Subcutaneous adipose tissue (tissue), 4 donors: ENCODE results near the gene TMEM258. TPM values are rescaled to one million over a fixed set of nuclear protein-coding genes. Genes with fewer than 3 reads are reported as not detected.

Source experiments
- total RNA-seq, 4 donors: library from RNA; depleted of rRNA; stranded (reverse); fragments of >200 nt; gene quantifications; one replicate each; pipeline ENCODE4 v1.1.0, GENCODE V29; 2016
- TF ChIP-seq, protein P1 (sequence below): fragments of 450-650 bp; IDR thresholded peaks from one replicate; pipeline ENCODE4 v1.5.1; 2016; ENCODE audit warnings: low read depth, mild to moderate bottlenecking, control low read depth, antibody characterized with exemption, moderate library complexity

The TMEM258 gene
- total RNA-seq, 4 donors from 2014 or later = 13.6 to 73.4 (median 44.3) TPM

DNA sequence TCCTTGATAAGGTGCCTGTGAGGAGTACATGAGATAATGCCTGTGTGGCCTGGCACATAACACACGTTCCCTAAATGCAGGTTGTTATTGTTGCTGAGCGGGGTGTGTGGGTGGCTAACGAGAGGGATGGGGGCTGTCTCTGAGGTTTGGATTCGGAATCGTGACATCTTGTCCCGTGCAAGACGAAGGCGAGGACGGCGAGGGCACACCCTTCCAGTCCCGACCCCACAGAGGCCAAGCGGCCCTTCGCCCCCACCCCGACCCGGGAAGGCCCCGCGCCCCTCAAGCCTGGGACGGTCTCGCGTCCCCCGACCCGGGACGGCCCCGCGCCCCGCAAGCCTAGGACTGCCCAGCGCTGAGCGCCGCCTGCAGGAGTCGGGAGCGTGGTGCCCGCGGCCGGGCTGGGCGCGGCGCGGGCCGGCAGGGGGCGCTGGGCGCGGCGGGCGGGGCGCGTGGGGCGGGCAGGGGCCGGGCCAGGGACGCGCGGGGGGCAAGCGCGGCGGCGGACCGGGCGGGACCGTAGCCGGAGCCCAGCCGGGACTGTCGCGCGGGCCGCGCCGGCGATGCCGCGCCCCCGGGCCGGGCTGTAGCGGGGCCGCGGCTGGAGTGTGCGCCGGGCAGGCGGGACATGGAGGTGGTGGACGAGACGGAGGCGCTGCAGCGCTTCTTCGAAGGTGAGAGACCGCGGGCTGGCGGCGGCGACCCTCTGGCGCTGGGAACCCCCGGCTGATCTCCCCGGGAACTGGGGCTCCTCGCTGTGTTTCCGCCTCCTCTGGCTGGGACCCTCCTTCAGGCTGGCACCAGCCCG is 40.1 kb downstream of the TMEM258 start, which contains the start of gene MYRF:
Gene MYRF, plus strand, starts transcription at position 520 of the 808 bp plus-strand sequence. Its CDS starts 109 bp downstream, at position 629.
- TF ChIP-seq, protein P1, sequence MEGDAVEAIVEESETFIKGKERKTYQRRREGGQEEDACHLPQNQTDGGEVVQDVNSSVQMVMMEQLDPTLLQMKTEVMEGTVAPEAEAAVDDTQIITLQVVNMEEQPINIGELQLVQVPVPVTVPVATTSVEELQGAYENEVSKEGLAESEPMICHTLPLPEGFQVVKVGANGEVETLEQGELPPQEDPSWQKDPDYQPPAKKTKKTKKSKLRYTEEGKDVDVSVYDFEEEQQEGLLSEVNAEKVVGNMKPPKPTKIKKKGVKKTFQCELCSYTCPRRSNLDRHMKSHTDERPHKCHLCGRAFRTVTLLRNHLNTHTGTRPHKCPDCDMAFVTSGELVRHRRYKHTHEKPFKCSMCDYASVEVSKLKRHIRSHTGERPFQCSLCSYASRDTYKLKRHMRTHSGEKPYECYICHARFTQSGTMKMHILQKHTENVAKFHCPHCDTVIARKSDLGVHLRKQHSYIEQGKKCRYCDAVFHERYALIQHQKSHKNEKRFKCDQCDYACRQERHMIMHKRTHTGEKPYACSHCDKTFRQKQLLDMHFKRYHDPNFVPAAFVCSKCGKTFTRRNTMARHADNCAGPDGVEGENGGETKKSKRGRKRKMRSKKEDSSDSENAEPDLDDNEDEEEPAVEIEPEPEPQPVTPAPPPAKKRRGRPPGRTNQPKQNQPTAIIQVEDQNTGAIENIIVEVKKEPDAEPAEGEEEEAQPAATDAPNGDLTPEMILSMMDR = no peak

DNA sequence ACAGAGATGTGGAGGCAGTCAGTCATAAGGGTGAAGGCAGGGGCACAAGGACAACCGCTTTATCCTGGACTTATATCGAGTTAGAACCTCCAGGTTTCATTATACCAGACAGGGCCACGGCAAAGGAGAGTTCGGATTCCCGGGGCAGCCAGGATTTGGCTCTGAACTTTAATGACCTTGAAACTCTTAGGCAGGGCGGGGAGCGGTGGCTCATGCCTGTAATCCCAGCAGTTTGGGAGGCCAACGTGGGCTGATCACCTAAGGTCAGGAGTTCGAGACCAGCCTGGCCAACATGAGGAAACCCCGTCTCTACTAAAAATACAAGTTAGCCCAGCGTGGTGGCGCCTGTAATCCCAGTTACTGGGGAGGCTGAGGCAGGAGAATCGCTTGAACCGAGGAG is 41.0 kb downstream of the TMEM258 start:
- TF ChIP-seq, protein P1 = no peak

DNA sequence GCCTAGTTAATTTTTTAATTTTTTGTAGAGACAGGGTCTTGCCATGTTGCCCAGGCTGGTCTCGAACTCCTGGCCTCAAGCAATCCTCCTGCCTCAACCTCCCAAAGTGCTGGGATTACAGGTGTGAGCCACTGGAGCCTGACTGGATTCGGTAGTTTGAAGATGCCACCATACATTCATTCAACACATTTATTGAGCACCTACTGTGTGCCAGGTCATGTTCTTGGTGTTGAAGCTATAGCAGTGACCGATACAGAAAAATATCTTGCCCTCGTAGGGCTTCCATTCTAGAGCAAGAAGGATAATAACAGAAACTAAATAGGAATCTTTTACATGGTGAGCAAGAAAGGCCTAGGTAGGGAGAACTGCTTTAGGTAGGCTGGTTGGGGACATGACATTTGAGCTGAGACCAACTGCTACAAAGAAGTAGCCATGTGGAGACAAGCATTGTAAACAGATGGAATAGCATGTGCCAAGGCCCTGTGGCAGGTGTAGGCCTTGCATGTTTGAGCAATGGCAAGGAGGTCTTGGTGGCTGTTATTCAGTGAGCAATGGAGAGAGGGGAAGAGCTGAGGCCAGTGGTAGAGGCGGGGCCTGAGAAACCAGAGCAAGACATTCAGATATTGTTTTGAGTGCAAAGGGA is 41.6 kb downstream of the TMEM258 start:
- TF ChIP-seq, protein P1 = no peak

DNA sequence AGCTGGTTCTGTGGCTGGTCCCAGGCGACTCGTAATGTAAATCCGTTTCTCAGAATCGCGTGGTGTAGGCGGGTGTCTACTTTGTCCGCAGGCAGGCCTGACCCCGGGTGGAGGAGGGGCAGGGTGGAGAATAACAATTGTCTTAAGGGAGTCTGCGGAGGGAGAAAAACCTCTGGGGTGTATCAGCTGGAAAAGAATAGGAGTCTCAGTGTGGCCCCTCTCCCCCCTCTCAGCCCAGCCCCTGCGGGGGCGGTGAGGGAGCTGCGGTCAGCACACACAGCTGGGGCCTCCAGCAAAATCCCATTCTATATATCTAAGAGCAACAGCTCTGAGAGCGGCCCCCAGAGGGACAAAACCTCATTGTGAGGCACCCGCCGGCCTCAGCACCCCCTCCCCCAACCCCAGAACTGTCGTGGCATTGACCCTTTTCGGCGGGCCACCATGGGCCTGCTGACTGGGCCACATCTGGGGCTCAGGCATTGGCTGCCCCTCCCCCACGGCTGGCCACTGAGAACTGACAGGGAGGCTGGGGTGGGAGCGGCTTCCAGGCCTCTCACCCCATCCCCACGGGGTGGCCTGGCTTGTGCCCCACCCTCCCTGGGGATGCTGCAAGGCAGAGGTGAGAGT is 42.7 kb downstream of the TMEM258 start:
- TF ChIP-seq, protein P1 = no peak

DNA sequence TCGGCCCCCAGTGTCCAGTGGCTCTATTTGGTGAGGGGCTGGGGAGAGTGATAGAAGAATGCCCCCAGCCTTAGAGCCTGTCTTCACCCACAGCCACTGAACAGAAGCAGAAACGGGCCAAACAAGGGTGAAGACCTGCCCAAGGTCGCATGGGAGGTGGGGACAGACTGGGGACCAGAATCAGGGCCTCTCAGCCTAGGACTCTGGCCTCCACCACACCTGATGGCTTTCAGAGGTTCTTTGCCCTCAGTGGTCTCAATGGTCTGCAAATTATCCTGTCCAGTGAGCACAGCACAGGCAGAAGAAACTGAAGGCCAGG is 44.5 kb downstream of the TMEM258 start:
- TF ChIP-seq, protein P1 = no peak

DNA sequence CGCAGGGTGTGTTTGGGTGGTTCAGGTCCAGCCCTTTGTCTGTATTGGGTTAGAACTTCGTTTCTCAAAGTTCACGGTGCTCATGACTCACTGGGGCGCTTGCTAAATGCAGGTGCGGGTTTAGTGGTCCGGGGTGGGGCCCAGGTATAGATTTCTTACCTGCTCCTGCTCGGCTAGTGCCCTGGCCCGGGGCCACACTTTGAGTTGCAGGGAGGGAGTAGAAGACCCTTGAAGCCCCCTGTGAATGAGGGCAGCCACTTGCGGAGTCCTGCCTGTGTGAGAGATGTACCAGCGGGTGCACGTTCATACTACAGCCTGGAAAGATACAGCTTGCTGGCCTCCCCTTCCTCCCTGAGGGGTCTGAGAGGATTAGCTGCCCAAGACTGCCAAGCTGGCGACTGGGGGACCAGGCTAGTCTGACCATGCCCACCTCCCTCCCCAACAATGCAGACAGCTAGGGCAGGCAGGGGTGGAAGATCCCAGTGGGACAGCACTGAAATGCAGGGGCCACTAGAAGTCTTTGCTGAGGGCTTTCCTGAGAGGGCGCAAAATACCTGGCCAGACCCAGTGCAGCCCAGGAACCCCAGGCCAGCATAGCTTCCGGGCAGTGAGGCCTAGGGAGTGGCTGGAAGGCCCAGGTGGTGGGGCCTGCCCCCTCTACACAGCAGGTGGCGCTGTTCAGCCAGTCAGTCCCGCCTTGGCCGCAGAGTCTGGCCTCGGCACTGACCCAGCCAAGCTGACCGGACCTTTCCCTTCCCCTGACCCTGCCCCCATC is 45.0 kb downstream of the TMEM258 start:
- TF ChIP-seq, protein P1 = no peak
